Mesendoderm (in vitro differentiated cells): ENCODE measurements around the gene ZNF75A.
"Not testable (repeated sequence)": the region's sequence is repeated elsewhere in the genome, so short reads cannot be mapped to it uniquely, and the experiment has no call there.

Source experiments
- DNase-seq: peaks from one replicate; pipeline ENCODE4 v3.0.0; 2013
- H2AK5ac ChIP-seq: 2 replicates; pipeline ENCODE4 v1.6.1; 2013; ENCODE audit warnings: low read length, inconsistent platforms
- H2BK120ac ChIP-seq: 2 replicates; pipeline ENCODE4 v1.6.1; 2013; ENCODE audit warnings: low read depth, mild to moderate bottlenecking, low read length, moderate library complexity, mixed read lengths
- H2BK15ac ChIP-seq: replicated peaks from 2 replicates; pipeline ENCODE4 v1.6.1; 2013; ENCODE audit warnings: low read depth, mild to moderate bottlenecking, moderate library complexity
- H2BK5ac ChIP-seq: 2 replicates; pipeline ENCODE4 v1.6.1; 2013; ENCODE audit warnings: low read length, inconsistent platforms
- H3K18ac ChIP-seq: 2 replicates; pipeline ENCODE4 v1.6.1; 2013; ENCODE audit warnings: mild to moderate bottlenecking, low read length, mixed read lengths
- H3K23ac ChIP-seq: one replicate; pipeline ENCODE4 v1.6.1; 2013; ENCODE audit warnings: low read length
- H3K27ac ChIP-seq: 2 replicates; pipeline ENCODE4 v1.5.1; 2013; ENCODE audit warnings: low read depth, mild to moderate bottlenecking, inconsistent platforms, low read length, moderate library complexity
- H3K27me3 ChIP-seq: 2 replicates; pipeline ENCODE4 v1.6.1; 2013; ENCODE audit warnings: low read length, control low read depth, mild to moderate bottlenecking, inconsistent platforms; ENCODE audit not compliant: insufficient read depth, poor library complexity
- H3K36me3 ChIP-seq: 2 replicates; pipeline ENCODE4 v1.6.1; 2013; ENCODE audit warnings: low read length, inconsistent platforms; ENCODE audit not compliant: control insufficient read depth, insufficient read depth
- H3K4ac ChIP-seq: one replicate; pipeline ENCODE4 v1.6.1; 2013; ENCODE audit warnings: low read depth, mild to moderate bottlenecking, low read length, moderate library complexity
- H3K4me1 ChIP-seq: 2 replicates; pipeline ENCODE4 v1.6.1; 2013; ENCODE audit warnings: low read depth, low read length, inconsistent platforms; ENCODE audit not compliant: control insufficient read depth
- H3K4me2 ChIP-seq: 2 replicates; pipeline ENCODE4 v1.6.1; 2013; ENCODE audit warnings: low read length
- H3K4me3 ChIP-seq: 2 replicates; pipeline ENCODE4 v1.5.1; 2013; ENCODE audit warnings: mild to moderate bottlenecking, low read length
- H3K56ac ChIP-seq: one replicate; pipeline ENCODE4 v1.6.1; 2013; ENCODE audit warnings: low read length
- H3K79me1 ChIP-seq: 2 replicates; pipeline ENCODE4 v1.6.1; 2013; ENCODE audit warnings: low read length, inconsistent platforms
- H3K79me2 ChIP-seq: 2 replicates; pipeline ENCODE4 v1.6.1; 2013; ENCODE audit warnings: mild to moderate bottlenecking, low read length; ENCODE audit not compliant: control insufficient read depth, insufficient read depth
- H3K9ac ChIP-seq: 2 replicates; pipeline ENCODE4 v1.6.1; 2013; ENCODE audit warnings: low read length, inconsistent platforms
- H4K5ac ChIP-seq: one replicate; pipeline ENCODE4 v1.6.1; 2013; ENCODE audit warnings: low read length
- H4K8ac ChIP-seq: one replicate; pipeline ENCODE4 v1.6.1; 2013; ENCODE audit warnings: low read depth, mild to moderate bottlenecking, control low read depth, low read length, moderate library complexity
- WGBS: extraction: QIAGEN DNeasy Blood & Tissue Kit; methylation state at CpG from one replicate; pipeline ENCODE4 v1.1.7; 2013; ENCODE audit warnings: low lambda C conversion rate, missing lambda C conversion rate; ENCODE audit not compliant: insufficient coverage; ENCODE audit errors: extremely low coverage; 5-methylcytosine and 5-hydroxymethylcytosine counted together

Gene ZNF75A

GRCh38 chr16:3264137-3265036, 40.9 kb upstream of the ZNF75A start:
- H3K4me3 ChIP-seq = peak overlapping the region; percentile 5
- no peaks in the 10 kb centered on the region for H3K4me1 ChIP-seq
- no CpG with 5 or more reads among the region's 77 CpGs for WGBS
- peak overlapping the region; percentile 52 for H3K4me2 ChIP-seq
- no peak overlapping the region for H2BK5ac ChIP-seq
- H4K8ac ChIP-seq = no peak overlapping the region
- H3K79me1 ChIP-seq = no peaks in the 10 kb centered on the region
- H3K79me2 ChIP-seq = no peaks in the 10 kb centered on the region
- no peak overlapping the region for H2BK120ac ChIP-seq
- peak overlapping the region; percentile 62 for H3K56ac ChIP-seq
- H3K4ac ChIP-seq = no peak overlapping the region
- peak; percentile 96 for DNase-seq
- no peak overlapping the region for H3K27ac ChIP-seq
- H3K36me3 ChIP-seq = no peaks in the 10 kb centered on the region
- H3K23ac ChIP-seq = no peak overlapping the region
- H4K5ac ChIP-seq = no peak overlapping the region
- H2BK15ac ChIP-seq = no peak overlapping the region
- no peak overlapping the region for H2AK5ac ChIP-seq
- no peaks in the 10 kb centered on the region for H3K27me3 ChIP-seq
- no peak overlapping the region for H3K18ac ChIP-seq
- H3K9ac ChIP-seq = peak overlapping the region; percentile 21

- H3K27me3 ChIP-seq = no peaks in the 10 kb centered on the region
- no peaks in the 10 kb centered on the region for H3K4me1 ChIP-seq
- WGBS = no CpG with 5 or more reads among the region's 5 CpGs
Measured at GRCh38 chr16:3266873-3267537, 38.3 kb upstream of the ZNF75A start.

GRCh38 chr16:3268294-3268693, 37.0 kb upstream of the ZNF75A start:
- Histone ChIP-seq H3K79me1 (no peaks in the 10 kb centered on the region), H3K36me3 (no peaks in the 10 kb centered on the region), H2AK5ac (no peak overlapping the region), H3K23ac (no peak overlapping the region), H3K4me3 (no peak overlapping the region), H3K27ac (no peak overlapping the region), H2BK15ac (no peak overlapping the region), H3K18ac (no peak overlapping the region), H3K4ac (no peak overlapping the region), H3K4me2 (no peak overlapping the region), H3K27me3 (no peaks in the 10 kb centered on the region), H3K9ac (no peak overlapping the region), H3K56ac (no peak overlapping the region), H4K8ac (no peak overlapping the region), H3K79me2 (no peaks in the 10 kb centered on the region), H2BK5ac (no peak overlapping the region), H2BK120ac (no peak overlapping the region), H4K5ac (no peak overlapping the region), H3K4me1 (no peaks in the 10 kb centered on the region)
- WGBS = no CpG with 5 or more reads among the region's 1 CpG
- no peak for DNase-seq

More at GRCh38 chr16:3266873-3267537, 38.3 kb upstream of the ZNF75A start:
- Histone ChIP-seq H3K56ac (no peak overlapping the region), H2BK120ac (no peak overlapping the region), H2BK5ac (no peak overlapping the region), H3K36me3 (no peaks in the 10 kb centered on the region), H4K8ac (no peak overlapping the region), H2AK5ac (no peak overlapping the region), H3K4me2 (no peak overlapping the region), H4K5ac (no peak overlapping the region), H3K9ac (no peak overlapping the region), H2BK15ac (no peak overlapping the region), H3K79me1 (no peaks in the 10 kb centered on the region), H3K18ac (no peak overlapping the region), H3K27ac (no peak overlapping the region), H3K79me2 (no peaks in the 10 kb centered on the region), H3K4ac (no peak overlapping the region), H3K23ac (no peak overlapping the region), H3K4me3 (no peak overlapping the region)
- DNase-seq = peak; percentile 33

- not testable (repeated sequence) for H4K8ac ChIP-seq, H3K4me3 ChIP-seq, DNase-seq, H3K4me2 ChIP-seq, H3K56ac ChIP-seq, H3K36me3 ChIP-seq, H3K27me3 ChIP-seq, H2BK120ac ChIP-seq, H3K9ac ChIP-seq, H3K27ac ChIP-seq, H4K5ac ChIP-seq, H3K79me2 ChIP-seq, H2AK5ac ChIP-seq, H3K18ac ChIP-seq, H3K4me1 ChIP-seq, H3K4ac ChIP-seq, H2BK5ac ChIP-seq, H3K23ac ChIP-seq, H3K79me1 ChIP-seq, H2BK15ac ChIP-seq
- no CpG with 5 or more reads among the region's 5 CpGs for WGBS
Measured at GRCh38 chr16:3270718-3271117, 34.6 kb upstream of the ZNF75A start.

- H3K27ac ChIP-seq, H2BK120ac ChIP-seq, H4K5ac ChIP-seq, H2AK5ac ChIP-seq, H3K79me2 ChIP-seq, H2BK5ac ChIP-seq, H3K36me3 ChIP-seq, H3K18ac ChIP-seq, H3K56ac ChIP-seq, DNase-seq, H2BK15ac ChIP-seq, H3K4me3 ChIP-seq, H3K23ac ChIP-seq, H4K8ac ChIP-seq, H3K27me3 ChIP-seq, H3K9ac ChIP-seq, H3K79me1 ChIP-seq, H3K4me1 ChIP-seq, H3K4me2 ChIP-seq, H3K4ac ChIP-seq: not testable (repeated sequence)
- no CpG with 5 or more reads among the region's 22 CpGs for WGBS
Measured at GRCh38 chr16:3271281-3271680, 34.0 kb upstream of the ZNF75A start.
